Myocyte (in vitro differentiated cells): ENCODE measurements around the gene JPT1. TPM values are rescaled to one million over a fixed set of nuclear protein-coding genes. Genes with fewer than 3 reads are reported as not detected.

Experiments
- DNase-seq: peaks from one replicate; pipeline ENCODE4 v3.0.0-alpha.2; 2012; ENCODE audit warnings: low read depth
- total RNA-seq: library from RNA; depleted of rRNA; stranded (reverse); fragments of >200 nt; gene quantifications from 2 replicates; pipeline ENCODE4 v1.2.3, GENCODE V29; 2014

Gene JPT1
- total RNA-seq, 1 donor from 2014 or later: 635 TPM

- DNase-seq: peak; percentile 50
Measured at GRCh38 chr17:75105126-75106080, 48.9 kb downstream of the JPT1 start.

- no peak for DNase-seq
Measured at GRCh38 chr17:75103601-75104554, 50.4 kb downstream of the JPT1 start.

- no peak for DNase-seq
Measured at GRCh38 chr17:75102385-75102821, 51.9 kb downstream of the JPT1 start.

GRCh38 chr17:75099881-75100595 is 54.3 kb downstream of the JPT1 start:
- no peak for DNase-seq

GRCh38 chr17:75098861-75099260 is 55.5 kb downstream of the JPT1 start:
- DNase-seq: no peak

GRCh38 chr17:75097865-75098264 is 56.4 kb downstream of the JPT1 start:
- DNase-seq: no peak

- peak; percentile 80 for DNase-seq
Measured at GRCh38 chr17:75096082-75096625, 58.2 kb downstream of the JPT1 start.

- DNase-seq: no peak
Measured at GRCh38 chr17:75094871-75095399, 59.4 kb downstream of the JPT1 start.

GRCh38 chr17:75093548-75094158 is 60.7 kb downstream of the JPT1 start:
- DNase-seq: no peak

- no peak for DNase-seq
Measured at GRCh38 chr17:75091855-75092327, 62.4 kb downstream of the JPT1 start.

GRCh38 chr17:75090871-75091854 is 63.1 kb downstream of the JPT1 start:
- DNase-seq: no peak

- DNase-seq: no peak
Measured at GRCh38 chr17:75088465-75089417, 65.6 kb downstream of the JPT1 start.

GRCh38 chr17:75087558-75088453 is 66.5 kb downstream of the JPT1 start, which contains the start of gene SLC16A5:
Gene SLC16A5 (plus strand): TSS chr17:75087954. CDS start chr17:75093637, 5,683 bp downstream.
- DNase-seq: no peak

GRCh38 chr17:75087182-75087557 is 67.1 kb downstream of the JPT1 start:
- no peak for DNase-seq

GRCh38 chr17:75086496-75087181 is 67.7 kb downstream of the JPT1 start:
- DNase-seq: no peak
